H9 (cell line): Measurements from ENCODE around the gene MPPE1. TPM values are rescaled to one million over a fixed set of nuclear protein-coding genes. Genes with fewer than 3 reads are reported as not detected.

ENCODE experiments used
- DNase-seq: peaks from one replicate; pipeline ENCODE4 v3.0.0-alpha.2; 2017
- H2AFZ ChIP-seq: one replicate; pipeline ENCODE4 v1.6.1; 2013; ENCODE audit warnings: mild to moderate bottlenecking, low read length, control low read depth, moderate library complexity
- H2AK5ac ChIP-seq: 2 replicates; pipeline ENCODE4 v1.6.1; 2013; ENCODE audit warnings: low read length, control low read depth, mixed read lengths; ENCODE audit not compliant: insufficient read length
- H2BK120ac ChIP-seq: one replicate; pipeline ENCODE4 v1.6.1; 2013; ENCODE audit warnings: low read depth, mild to moderate bottlenecking, low read length, control low read depth, inconsistent platforms; ENCODE audit not compliant: poor library complexity, severe bottlenecking
- H2BK12ac ChIP-seq: 2 replicates; pipeline ENCODE4 v1.6.1; 2013; ENCODE audit warnings: low read length, control low read depth, mixed read lengths, low read depth; ENCODE audit not compliant: insufficient read length
- H2BK15ac ChIP-seq: 2 replicates; pipeline ENCODE4 v1.6.1; 2013; ENCODE audit warnings: low read depth, low read length, control low read depth
- H2BK20ac ChIP-seq: one replicate; pipeline ENCODE4 v1.6.1; 2013; ENCODE audit warnings: low read depth, mild to moderate bottlenecking, low read length, control low read depth, inconsistent platforms; ENCODE audit not compliant: poor library complexity, severe bottlenecking
- H2BK5ac ChIP-seq: 2 replicates; pipeline ENCODE4 v1.6.1; 2013; ENCODE audit warnings: low read length, control low read depth, mixed read lengths; ENCODE audit not compliant: insufficient read length
- H3K14ac ChIP-seq: 2 replicates; pipeline ENCODE4 v1.6.1; 2013; ENCODE audit warnings: low read length, control low read depth; ENCODE audit not compliant: insufficient read depth
- H3K18ac ChIP-seq: 2 replicates; pipeline ENCODE4 v1.6.1; 2013; ENCODE audit warnings: low read depth, mild to moderate bottlenecking, mixed read lengths, low read length, control low read depth; ENCODE audit not compliant: insufficient read length
- H3K23ac ChIP-seq: 2 replicates; pipeline ENCODE4 v1.6.1; 2013; ENCODE audit warnings: low read length, control low read depth, mixed read lengths, low read depth; ENCODE audit not compliant: insufficient read length
- H3K23me2 ChIP-seq: 2 replicates; pipeline ENCODE4 v1.6.1; 2013; ENCODE audit warnings: low read depth, mild to moderate bottlenecking, mixed read lengths, low read length, control low read depth; ENCODE audit not compliant: insufficient read length, poor library complexity, severe bottlenecking
- H3K27ac ChIP-seq: 2 replicates; pipeline ENCODE4 v1.5.1; 2013; ENCODE audit warnings: low read length, control low read depth, mixed read lengths, low read depth; ENCODE audit not compliant: insufficient read length
- H3K27me3 ChIP-seq: 2 replicates; pipeline ENCODE4 v1.6.1; 2013; ENCODE audit warnings: low read length, control low read depth, inconsistent platforms; ENCODE audit not compliant: insufficient read depth
- H3K4ac ChIP-seq: 2 replicates; pipeline ENCODE4 v1.6.1; 2013; ENCODE audit warnings: low read depth, mild to moderate bottlenecking, control low read depth, inconsistent platforms, low read length, moderate library complexity
- H3K4me1 ChIP-seq: 2 replicates; pipeline ENCODE4 v1.6.1; 2013; ENCODE audit warnings: low read length, control low read depth, inconsistent platforms; ENCODE audit not compliant: insufficient read depth
- H3K4me2 ChIP-seq: 2 replicates; pipeline ENCODE4 v1.6.1; 2013; ENCODE audit warnings: low read length, control low read depth, mixed read lengths; ENCODE audit not compliant: insufficient read length, insufficient read depth
- H3K56ac ChIP-seq: 2 replicates; pipeline ENCODE4 v1.6.1; 2013; ENCODE audit warnings: low read depth, mild to moderate bottlenecking, mixed read lengths, low read length, control low read depth; ENCODE audit not compliant: insufficient read length
- H3K79me1 ChIP-seq: 2 replicates; pipeline ENCODE4 v1.6.1; 2013; ENCODE audit warnings: low read depth, mild to moderate bottlenecking, moderate library complexity, low read length, control low read depth, inconsistent platforms; ENCODE audit not compliant: insufficient read depth, poor library complexity, severe bottlenecking
- H3K79me2 ChIP-seq: 2 replicates; pipeline ENCODE4 v1.6.1; 2013; ENCODE audit warnings: low read length, control low read depth, inconsistent platforms; ENCODE audit not compliant: insufficient read depth
- H3K9ac ChIP-seq: 2 replicates; pipeline ENCODE4 v1.6.1; 2013; ENCODE audit warnings: low read length, control low read depth, mixed read lengths; ENCODE audit not compliant: insufficient read length; ENCODE audit errors: extremely low read depth
- H3K9me3 ChIP-seq: one replicate; pipeline ENCODE4 v1.6.1; 2013; ENCODE audit warnings: low read depth, low read length, inconsistent platforms; ENCODE audit not compliant: control insufficient read depth
- H3T11ph ChIP-seq: one replicate; pipeline ENCODE4 v1.6.1; 2013; ENCODE audit warnings: mild to moderate bottlenecking, low read length, control low read depth, inconsistent platforms
- H4K20me1 ChIP-seq: one replicate; pipeline ENCODE4 v1.6.1; 2013; ENCODE audit not compliant: control insufficient read depth, insufficient read length, insufficient read depth
- H4K5ac ChIP-seq: 2 replicates; pipeline ENCODE4 v1.6.1; 2013; ENCODE audit warnings: low read depth, mild to moderate bottlenecking, mixed read lengths, low read length, control low read depth; ENCODE audit not compliant: insufficient read length
- H4K8ac ChIP-seq: replicated peaks from 2 replicates; pipeline ENCODE4 v1.6.1; 2013; ENCODE audit warnings: low read length, control low read depth, mixed read lengths, low read depth; ENCODE audit not compliant: insufficient read length
- H4K91ac ChIP-seq: 2 replicates; pipeline ENCODE4 v1.6.1; 2013; ENCODE audit warnings: low read depth, mild to moderate bottlenecking, moderate library complexity, mixed read lengths, low read length, control low read depth; ENCODE audit not compliant: insufficient read length
- H3K27ac Mint-ChIP-seq, 3 experiments: 2 replicates in 2 of 3; 3 replicates in 1 of 3; pipeline ENCODE4 v1.8.0; 2020 to 2021; ENCODE audit warnings: mixed read lengths in 3 of 3, mild to moderate bottlenecking in 1 of 3, moderate library complexity in 1 of 3
- H3K27me3 Mint-ChIP-seq: 2 replicates; pipeline ENCODE4 v1.8.0; 2021; ENCODE audit warnings: low read depth, mild to moderate bottlenecking, moderate library complexity, mixed read lengths
- H3K36me3 Mint-ChIP-seq, 3 experiments: 2 replicates in 2 of 3; 3 replicates in 1 of 3; pipeline ENCODE4 v1.8.0; 2020 to 2021; ENCODE audit warnings: low read depth in 3 of 3, mixed read lengths in 3 of 3; ENCODE audit not compliant: insufficient read depth in 1 of 3
- H3K4me1 Mint-ChIP-seq, 2 experiments: 2 replicates each; pipeline ENCODE4 v1.8.0; 2020; ENCODE audit warnings: mixed read lengths in 2 of 2
- H3K4me3 Mint-ChIP-seq, 2 experiments: 2 replicates in 1 of 2; 3 replicates in 1 of 2; pipeline ENCODE4 v1.8.0; 2020 to 2021; ENCODE audit warnings: mild to moderate bottlenecking in 2 of 2, mixed read lengths in 2 of 2, moderate library complexity in 1 of 2
- H3K9me3 Mint-ChIP-seq, 2 experiments: 2 replicates in 1 of 2; 3 replicates in 1 of 2; pipeline ENCODE4 v1.8.0; 2020; ENCODE audit warnings: mild to moderate bottlenecking in 2 of 2, mixed read lengths in 2 of 2, moderate library complexity in 1 of 2
- WGBS: extraction: QIAGEN DNeasy Blood & Tissue Kit; methylation state at CpG from one replicate; pipeline ENCODE4 v1.1.7; 2013; ENCODE audit warnings: missing lambda C conversion rate, low lambda C conversion rate, mixed read lengths; ENCODE audit not compliant: insufficient read length; ENCODE audit errors: extremely low coverage; 5-methylcytosine and 5-hydroxymethylcytosine counted together
- total RNA-seq: library from RNA; stranded (reverse); gene quantifications from 2 replicates; pipeline ENCODE4 v1.2.1, GENCODE V29; 2021
- TF ChIP-seq, protein P1 (sequence below): fragments of 200-600 bp; sonication (generic); conservative IDR thresholded peaks from 3 replicates; pipeline ENCODE4 v1.8.0; 2021; ENCODE audit warnings: antibody characterized with exemption, mild to moderate bottlenecking

Gene MPPE1
- total RNA-seq, 1 experiment from 2014 or later: 13.2 TPM

DNA sequence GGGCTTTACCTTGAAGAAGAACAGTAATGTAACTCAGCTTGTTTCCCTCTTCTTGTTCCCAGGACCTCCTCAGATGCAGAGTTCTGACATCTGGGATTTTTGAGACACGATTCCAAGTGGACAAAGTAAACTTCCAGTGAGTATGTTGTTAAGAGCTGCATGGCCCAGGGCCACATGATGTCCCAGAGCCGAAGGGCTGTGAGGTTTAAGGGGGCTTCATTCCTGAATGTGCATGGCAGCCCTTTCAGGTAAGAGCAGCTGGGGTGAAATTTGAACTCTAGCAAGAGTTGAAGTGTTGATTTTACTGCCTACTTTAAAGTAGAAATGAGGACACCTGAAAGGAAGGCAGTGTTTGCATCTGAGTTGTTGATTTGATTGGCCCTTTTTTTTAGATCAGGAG is 43.6 kb downstream of the MPPE1 start:
- Mint-ChIP-seq H3K9me3 (no peaks in the 10 kb centered on the region), H3K4me1 (peaks cover 7 to 11% of the 10 kb centered on the region in 2 experiments), H3K4me3 (no peak overlapping the region), H3K27me3 (no peaks in the 10 kb centered on the region), H3K36me3 (peaks cover 8 to 24% (median 12%) of the 10 kb centered on the region in 3 experiments; a peak in 6 of 7 replicates), H3K27ac (peak overlapping the region in 2 of 3 experiments; percentile 57 to 70; a peak in 3 of 7 replicates)
- no peak for DNase-seq
- Histone ChIP-seq H2BK20ac (no peak overlapping the region), H3K9ac (no peak overlapping the region), H2BK120ac (no peak overlapping the region), H3K27me3 (no peaks in the 10 kb centered on the region), H3K4ac (no peak overlapping the region), H3T11ph (no peak overlapping the region), H4K8ac (no peak overlapping the region), H3K79me2 (no peaks in the 10 kb centered on the region), H3K79me1 (no peaks in the 10 kb centered on the region), H3K56ac (no peak overlapping the region), H3K18ac (no peak overlapping the region), H3K14ac (no peak overlapping the region), H3K23me2 (no peaks in the 10 kb centered on the region), H2BK15ac (no peak overlapping the region), H2AK5ac (no peak overlapping the region), H2AFZ (no peak overlapping the region), H3K4me2 (no peak overlapping the region), H4K20me1 (no peaks in the 10 kb centered on the region), H3K23ac (no peak overlapping the region), H4K5ac (no peak overlapping the region), H2BK5ac (no peak overlapping the region), H2BK12ac (no peak overlapping the region), H3K4me1 (peaks cover 4% of the 10 kb centered on the region), H3K9me3 (no peaks in the 10 kb centered on the region), H4K91ac (no peak overlapping the region), H3K27ac (no peak overlapping the region)
- no CpG with 5 or more reads among the region's 2 CpGs for WGBS
- TF ChIP-seq, protein P1, sequence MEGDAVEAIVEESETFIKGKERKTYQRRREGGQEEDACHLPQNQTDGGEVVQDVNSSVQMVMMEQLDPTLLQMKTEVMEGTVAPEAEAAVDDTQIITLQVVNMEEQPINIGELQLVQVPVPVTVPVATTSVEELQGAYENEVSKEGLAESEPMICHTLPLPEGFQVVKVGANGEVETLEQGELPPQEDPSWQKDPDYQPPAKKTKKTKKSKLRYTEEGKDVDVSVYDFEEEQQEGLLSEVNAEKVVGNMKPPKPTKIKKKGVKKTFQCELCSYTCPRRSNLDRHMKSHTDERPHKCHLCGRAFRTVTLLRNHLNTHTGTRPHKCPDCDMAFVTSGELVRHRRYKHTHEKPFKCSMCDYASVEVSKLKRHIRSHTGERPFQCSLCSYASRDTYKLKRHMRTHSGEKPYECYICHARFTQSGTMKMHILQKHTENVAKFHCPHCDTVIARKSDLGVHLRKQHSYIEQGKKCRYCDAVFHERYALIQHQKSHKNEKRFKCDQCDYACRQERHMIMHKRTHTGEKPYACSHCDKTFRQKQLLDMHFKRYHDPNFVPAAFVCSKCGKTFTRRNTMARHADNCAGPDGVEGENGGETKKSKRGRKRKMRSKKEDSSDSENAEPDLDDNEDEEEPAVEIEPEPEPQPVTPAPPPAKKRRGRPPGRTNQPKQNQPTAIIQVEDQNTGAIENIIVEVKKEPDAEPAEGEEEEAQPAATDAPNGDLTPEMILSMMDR: no peak
